ENCODE measurements around the gene GLI2. TPM values are rescaled to one million over a fixed set of nuclear protein-coding genes. Genes with fewer than 3 reads are reported as not detected.

GLI2 gene
- total RNA-seq, 3 donors from 2014 or later: 1.0 to 7.3 (median 1.3) TPM

DNA sequence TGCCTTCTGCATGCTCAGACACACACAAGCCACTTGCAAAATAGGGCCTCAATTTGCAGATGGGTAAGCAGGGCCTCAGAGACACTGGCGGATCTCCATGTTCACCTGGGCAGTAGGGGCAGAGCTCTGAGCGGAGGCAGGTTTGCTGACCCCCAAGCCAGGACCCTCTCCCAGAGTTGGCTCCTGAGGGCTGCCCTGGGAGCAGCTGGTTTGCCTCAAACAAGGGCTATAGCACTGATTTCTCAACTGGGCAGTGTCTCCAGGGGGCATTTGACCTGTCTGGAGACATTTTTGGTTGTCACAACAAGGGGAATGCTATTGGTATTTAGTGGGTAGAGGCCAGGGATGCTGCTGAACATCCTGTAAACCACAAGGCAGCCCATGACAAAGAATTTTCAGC, 11.6 kb downstream of the GLI2 start:
- Histone ChIP-seq H3K36me3 (ENCODE audit: low read depth) (no peaks in the 10 kb centered on the region), H3K9me3 (no peaks in the 10 kb centered on the region), H3K4me3 (no peak overlapping the region), H3K4me1 (ENCODE audit: low read depth) (no peaks in the 10 kb centered on the region)
- TF ChIP-seq CTCF (IDR thresholded peaks at IDR 0.05): no peak
- intact Hi-C loops (cut with DNase I, micrococcal nuclease): no loop called here
- DNase-seq (no peak), ATAC-seq (no peak)

DNA sequence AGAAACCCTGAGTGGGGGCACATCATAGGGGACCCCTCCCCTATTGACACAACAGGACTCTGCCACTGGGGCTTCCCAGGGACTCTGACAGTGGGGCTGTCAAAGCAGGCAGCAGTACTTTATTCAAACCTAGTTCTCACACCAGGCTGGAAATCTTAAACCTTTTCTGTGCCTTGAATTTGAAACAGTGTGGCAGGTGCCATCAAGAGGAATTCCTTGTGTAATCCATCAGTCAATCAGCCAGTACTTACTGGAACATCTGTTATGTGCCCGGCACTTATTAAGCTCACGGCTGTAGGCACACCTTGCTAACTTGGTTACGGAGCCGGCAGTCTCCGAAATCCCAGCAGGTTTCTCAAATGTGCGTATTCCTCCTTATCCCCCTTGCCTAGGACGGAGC, 12.0 kb downstream of the GLI2 start:
- intact Hi-C loops (cut with DNase I, micrococcal nuclease): no loop called here
- no peaks in the 10 kb centered on the region for H3K9me3 ChIP-seq
- ATAC-seq: no peak
- no peaks in the 10 kb centered on the region for H3K36me3 ChIP-seq (ENCODE audit: low read depth)
- no peak for TF ChIP-seq CTCF (IDR thresholded peaks at IDR 0.05)
- H3K4me1 ChIP-seq (ENCODE audit: low read depth): no peaks in the 10 kb centered on the region
- no peak overlapping the region for H3K4me3 ChIP-seq
- DNase-seq: no peak

DNA sequence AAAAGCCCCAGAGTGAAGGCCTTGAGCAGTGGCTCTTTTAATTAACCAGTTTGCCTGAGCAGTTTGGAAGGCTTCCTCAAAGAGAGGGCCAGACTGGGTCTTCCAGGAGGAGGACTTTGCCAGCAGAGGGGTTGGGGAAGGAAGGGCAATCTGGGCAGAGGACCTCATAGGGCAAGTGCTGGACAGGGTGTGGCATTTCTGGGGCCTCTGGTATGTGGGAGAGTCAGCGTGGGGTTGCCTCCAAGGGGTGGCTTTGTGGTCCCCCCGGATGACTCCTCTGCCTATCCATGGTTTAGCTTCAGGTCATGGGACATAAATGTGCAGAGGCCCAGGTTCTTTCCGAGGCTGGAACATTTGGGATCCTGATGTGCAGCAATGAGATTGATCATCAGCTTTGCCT, 12.6 kb downstream of the GLI2 start:
- no peak for ATAC-seq
- H3K36me3 ChIP-seq (ENCODE audit: low read depth): no peaks in the 10 kb centered on the region
- H3K4me1 ChIP-seq (ENCODE audit: low read depth): no peaks in the 10 kb centered on the region
- no peak for TF ChIP-seq CTCF (IDR thresholded peaks at IDR 0.05)
- intact Hi-C loops (cut with DNase I, micrococcal nuclease): no loop called here
- DNase-seq: no peak
- no peak overlapping the region for H3K4me3 ChIP-seq
- no peaks in the 10 kb centered on the region for H3K9me3 ChIP-seq

GRCh38 chr2:120748741-120749140, 13.1 kb downstream of the GLI2 start:
- DNase-seq (no peak), ATAC-seq (no peak)
- Histone ChIP-seq H3K4me1 (ENCODE audit: low read depth) (no peaks in the 10 kb centered on the region), H3K36me3 (ENCODE audit: low read depth) (no peaks in the 10 kb centered on the region), H3K9me3 (no peaks in the 10 kb centered on the region), H3K4me3 (no peak overlapping the region)
- no peak for TF ChIP-seq CTCF (IDR thresholded peaks at IDR 0.05)
- intact Hi-C loops (cut with DNase I, micrococcal nuclease): no loop called here

GRCh38 chr2:120749506-120750431, 14.1 kb downstream of the GLI2 start:
- Histone ChIP-seq H3K4me1 (ENCODE audit: low read depth) (no peaks in the 10 kb centered on the region), H3K36me3 (ENCODE audit: low read depth) (no peaks in the 10 kb centered on the region), H3K9me3 (no peaks in the 10 kb centered on the region), H3K4me3 (no peak overlapping the region)
- no peak for TF ChIP-seq CTCF (IDR thresholded peaks at IDR 0.05)
- intact Hi-C loops (cut with DNase I, micrococcal nuclease): no loop called here
- no peak for ATAC-seq
- DNase-seq: no peak

Data from mucosa of descending colon (tissue), 3 donors.